Natural killer cell (primary cell): ENCODE results near the gene BNIPL. TPM values are rescaled to one million over a fixed set of nuclear protein-coding genes. Genes with fewer than 3 reads are reported as not detected.

ENCODE experiments used
- ATAC-seq, 3 donors: fragments of 150-1000 bp in 2 of 3; fragments of 200-7000 bp in 1 of 3; cut with Tn5 transposase; 1 replicate in 1 of 3; 2 replicates in 2 of 3; pipeline ENCODE4 v1.10.0; 2021; ENCODE audit warnings: mild to moderate bottlenecking in 2 of 3, moderate library complexity in 2 of 3
- DNase-seq, 2 donors: peaks; one replicate each; pipeline versions ENCODE4 v3.0.0 to v3.0.0-alpha.2; 2013 to 2021; ENCODE audit warnings: mixed read lengths in 1 of 2
- H3K27ac ChIP-seq: one replicate; pipeline ENCODE4 v1.5.1; 2013; ENCODE audit warnings: mild to moderate bottlenecking, low read length
- H3K27me3 ChIP-seq: one replicate; pipeline ENCODE4 v1.6.1; 2013; ENCODE audit warnings: low read length; ENCODE audit not compliant: control insufficient read depth, insufficient read depth
- H3K36me3 ChIP-seq: one replicate; pipeline ENCODE4 v1.6.1; 2013; ENCODE audit warnings: low read length; ENCODE audit not compliant: control insufficient read depth, insufficient read depth
- H3K4me1 ChIP-seq: one replicate; pipeline ENCODE4 v1.6.1; 2013; ENCODE audit warnings: low read length; ENCODE audit not compliant: control insufficient read depth, insufficient read depth
- H3K4me3 ChIP-seq: one replicate; pipeline ENCODE4 v1.5.1; 2013; ENCODE audit warnings: low read length
- H3K9me3 ChIP-seq: one replicate; pipeline ENCODE4 v1.6.1; 2013; ENCODE audit warnings: low read length; ENCODE audit not compliant: control insufficient read depth, insufficient read depth
- H3K27ac Mint-ChIP-seq, 2 donors: one replicate each; pipeline ENCODE4 v1.8.0; 2022; ENCODE audit warnings: mild to moderate bottlenecking in 2 of 2, mixed read lengths in 2 of 2, moderate library complexity in 1 of 2
- H3K27me3 Mint-ChIP-seq, 2 donors: one replicate each; pipeline ENCODE4 v1.8.0; 2022; ENCODE audit warnings: low read depth in 2 of 2, mixed read lengths in 2 of 2
- H3K36me3 Mint-ChIP-seq: one replicate; pipeline ENCODE4 v1.8.0; 2022; ENCODE audit warnings: mixed read lengths
- H3K4me1 Mint-ChIP-seq, 2 donors: one replicate each; pipeline ENCODE4 v1.8.0; 2022; ENCODE audit warnings: mixed read lengths in 2 of 2
- H3K4me3 Mint-ChIP-seq: one replicate; pipeline ENCODE4 v1.8.0; 2022; ENCODE audit warnings: mild to moderate bottlenecking, moderate library complexity, mixed read lengths
- H3K9me3 Mint-ChIP-seq, 2 donors: one replicate each; pipeline ENCODE4 v1.8.0; 2022; ENCODE audit warnings: mixed read lengths in 2 of 2
- CTCF ChIP-seq: fragments of 200-600 bp; IDR thresholded peaks from one replicate; pipeline ENCODE4 v1.8.0; 2022; ENCODE audit warnings: antibody characterized with exemption
- WGBS: methylation state at CpG from one replicate; pipeline ENCODE4 v1.1.7; 2013; ENCODE audit warnings: missing lambda C conversion rate; ENCODE audit not compliant: insufficient coverage; 5-methylcytosine and 5-hydroxymethylcytosine counted together
- intact Hi-C: fragments of 100-400 bp; cut with micrococcal nuclease; formaldehyde crosslinking; loops from one replicate; pipeline ENCODE4 v1.14.2; 2022
- total RNA-seq, 4 donors: library from RNA; stranded (reverse); fragments of 120-200 nt in 1 of 4; gene quantifications; one replicate each; pipeline versions ENCODE4 v1.2.3 to v1.2.4, GENCODE V29; 2013 to 2022

Gene BNIPL
- total RNA-seq, 3 donors from 2014 or later (not counting 1 experiment from before 2014, with no cell fraction given), result 0.28 to 0.39 (median 0.33) TPM

GRCh38 chr1:151010346-151010726 is 26.1 kb upstream of the BNIPL start:
- H3K4me3 ChIP-seq, result no peak overlapping the region
- H3K27ac ChIP-seq, result no peak overlapping the region
- Mint-ChIP-seq H3K27me3 (no peaks in the 10 kb centered on the region), H3K4me1 (peaks cover 49 to 58% of the 10 kb centered on the region in 2 donors), H3K9me3 (no peaks in the 10 kb centered on the region), H3K36me3 (no peaks in the 10 kb centered on the region), H3K27ac (peak overlapping the region in 1 of 2 donors; percentile 96), H3K4me3 (no peak overlapping the region)
- H3K4me1 ChIP-seq, result peaks cover 37% of the 10 kb centered on the region
- H3K36me3 ChIP-seq, result peaks cover 3% of the 10 kb centered on the region
- TF ChIP-seq CTCF, result no peak
- WGBS, result 92% methylated on average over 3 of the region's 3 CpGs
- intact Hi-C loops, result no loop called here
- H3K27me3 ChIP-seq, result no peaks in the 10 kb centered on the region
- ATAC-seq (no peak), DNase-seq (no peak)
- H3K9me3 ChIP-seq, result no peaks in the 10 kb centered on the region

- Mint-ChIP-seq H3K27me3 (no peaks in the 10 kb centered on the region), H3K9me3 (no peaks in the 10 kb centered on the region), H3K4me3 (peak overlapping the region; percentile 1), H3K4me1 (peaks cover 40 to 49% of the 10 kb centered on the region in 2 donors), H3K27ac (peak overlapping the region; percentile 81 to 96), H3K36me3 (no peaks in the 10 kb centered on the region)
- TF ChIP-seq CTCF, result no peak
- Histone ChIP-seq H3K4me1 (peaks cover 27% of the 10 kb centered on the region), H3K36me3 (peaks cover 3% of the 10 kb centered on the region), H3K27ac (no peak overlapping the region), H3K27me3 (no peaks in the 10 kb centered on the region), H3K4me3 (no peak overlapping the region), H3K9me3 (no peaks in the 10 kb centered on the region)
- DNase-seq (no peak), ATAC-seq (no peak)
- intact Hi-C loops, result no loop called here
- 76% methylated on average over 3 of the region's 4 CpGs for WGBS
These were observed 25.1 kb upstream of the BNIPL start for GRCh38 chr1:151011154-151011850.

- 96% methylated on average over 13 of the region's 14 CpGs for WGBS
- H3K4me1 Mint-ChIP-seq, result peaks cover 24 to 33% of the 10 kb centered on the region in 2 donors
- intact Hi-C loops, result no loop called here
These were observed 23.5 kb upstream of the BNIPL start for GRCh38 chr1:151012684-151013471.

More at GRCh38 chr1:151012684-151013471, 23.5 kb upstream of the BNIPL start:
- no peaks in the 10 kb centered on the region for H3K36me3 Mint-ChIP-seq
- Histone ChIP-seq H3K27ac (no peak overlapping the region), H3K4me3 (no peak overlapping the region), H3K4me1 (peaks cover 12% of the 10 kb centered on the region), H3K27me3 (no peaks in the 10 kb centered on the region), H3K36me3 (peaks cover 3% of the 10 kb centered on the region), H3K9me3 (no peaks in the 10 kb centered on the region)
- TF ChIP-seq CTCF, result no peak
- no peak overlapping the region for H3K27ac Mint-ChIP-seq
- DNase-seq (no peak), ATAC-seq (no peak)
- no peak overlapping the region for H3K4me3 Mint-ChIP-seq
- H3K27me3 Mint-ChIP-seq, result no peaks in the 10 kb centered on the region
- H3K9me3 Mint-ChIP-seq, result no peaks in the 10 kb centered on the region
